PC-3 (cell line): Measurements from ENCODE around the gene CENPW. TPM values are rescaled to one million over a fixed set of nuclear protein-coding genes. Genes with fewer than 3 reads are reported as not detected.

Experiments used
- ATAC-seq: fragments of 200-7000 bp; cut with Tn5 transposase; 2 replicates; pipeline ENCODE4 v1.9.1; 2020; ENCODE audit warnings: mild to moderate bottlenecking, moderate library complexity
- BruUV-seq: library from RNA; stranded (reverse); fragments of 400-500 nt; replicated peaks from 2 replicates; lab custom pipeline; 2021; lab: Mats Ljungman, UMichigan
- CTCF ChIA-PET: fragments of 300-600 bp; sonication (Branson Sonifier 250); formaldehyde crosslinking; loops from one replicate; lab custom pipeline; 2022; ENCODE audit warnings: antibody characterized with exemption; lab: Charles Lee
- POLR2A ChIA-PET: fragments of 300-600 bp; sonication (Branson Sonifier 250); formaldehyde crosslinking; loops from one replicate; lab custom pipeline; 2022; ENCODE audit warnings: antibody characterized with exemption; ENCODE audit not compliant: unreplicated experiment; lab: Charles Lee
- DNase-seq: peaks from one replicate; pipeline ENCODE4 v3.0.0-alpha.2; 2015
- H2AFZ ChIP-seq: fragments of 300-600 bp; sonication (generic); 2 replicates; pipeline ENCODE4 v1.6.0; 2016; ENCODE audit warnings: antibody characterized with exemption, low read length
- H3F3A ChIP-seq: fragments of 300-600 bp; sonication (generic); one replicate; pipeline ENCODE4 v1.6.0; 2017; ENCODE audit warnings: antibody characterized with exemption, low read length, control low read depth, mild to moderate bottlenecking; ENCODE audit not compliant: unreplicated experiment
- H3K27ac ChIP-seq: fragments of 300-600 bp; sonication (generic); 2 replicates; pipeline ENCODE4 v1.5.1; 2016; ENCODE audit warnings: mild to moderate bottlenecking, low read length
- H3K27me3 ChIP-seq: fragments of 300-600 bp; sonication (generic); 2 replicates; pipeline ENCODE4 v1.6.1; 2016; ENCODE audit warnings: low read length, mixed read lengths
- H3K36me3 ChIP-seq: fragments of 300-600 bp; sonication (generic); 2 replicates; pipeline ENCODE4 v1.6.1; 2016; ENCODE audit warnings: low read depth, mixed run types, low read length, mixed read lengths
- H3K4me1 ChIP-seq: fragments of 300-600 bp; sonication (generic); 2 replicates; pipeline ENCODE4 v1.5.1; 2016; ENCODE audit warnings: low read length; ENCODE audit not compliant: insufficient read depth
- H3K4me2 ChIP-seq: fragments of 300-600 bp; sonication (generic); 2 replicates; pipeline ENCODE4 v1.6.0; 2016; ENCODE audit warnings: low read length
- H3K4me3 ChIP-seq: fragments of 300-600 bp; sonication (generic); 2 replicates; pipeline ENCODE4 v1.5.1; 2016; ENCODE audit warnings: mild to moderate bottlenecking, low read length, mixed read lengths
- H3K79me2 ChIP-seq: fragments of 300-600 bp; sonication (generic); 2 replicates; pipeline ENCODE4 v1.6.1; 2017; ENCODE audit warnings: low read length, mixed read lengths
- H3K9ac ChIP-seq: fragments of 300-600 bp; sonication (generic); 2 replicates; pipeline ENCODE4 v1.6.0; 2016; ENCODE audit warnings: mild to moderate bottlenecking, low read length
- H3K9me2 ChIP-seq: fragments of 300-600 bp; sonication (generic); replicated peaks from 2 replicates; pipeline ENCODE4 v1.6.1; 2016; ENCODE audit warnings: mixed run types, low read length, mixed read lengths
- H3K9me3 ChIP-seq: fragments of 300-600 bp; sonication (generic); 2 replicates; pipeline ENCODE4 v1.6.1; 2016; ENCODE audit warnings: low read length, mixed read lengths
- H4K20me1 ChIP-seq: fragments of 300-600 bp; sonication (generic); 2 replicates; pipeline ENCODE4 v1.6.1; 2016; ENCODE audit warnings: low read length, mixed read lengths
- CTCF ChIP-seq: fragments of 300-600 bp; sonication (generic); conservative IDR thresholded peaks from 2 replicates; pipeline ENCODE4 v1.5.1; 2017; ENCODE audit warnings: antibody characterized with exemption, low read depth, mild to moderate bottlenecking, low read length
- EZH2 ChIP-seq: fragments of 300-600 bp; sonication (generic); IDR thresholded peaks from one replicate; pipeline ENCODE4 v1.6.1; 2017; ENCODE audit warnings: antibody characterized with exemption, mild to moderate bottlenecking, low read length; ENCODE audit not compliant: unreplicated experiment
- EZH2phosphoT487 ChIP-seq: fragments of 300-600 bp; sonication (generic); IDR thresholded peaks from 2 replicates; pipeline ENCODE4 v1.6.1; 2018; ENCODE audit warnings: mild to moderate bottlenecking, antibody characterized with exemption, low read length, borderline replicate concordance
- intact Hi-C: fragments of 100-400 bp; cut with micrococcal nuclease; formaldehyde crosslinking; loops from 2 replicates; pipeline ENCODE4 v1.9.0; 2023
- total RNA-seq: library from RNA; depleted of rRNA; stranded (reverse); fragments of >200 nt; gene quantifications from 2 replicates; pipeline ENCODE4 v1.2.3, GENCODE V29; 2014

The CENPW gene
- total RNA-seq, 1 experiment from 2014 or later: 33.6 TPM

- H3K9me3 ChIP-seq: no peaks in the 10 kb centered on the region
- DNase-seq: no peak
- H3K36me3 ChIP-seq: no peaks in the 10 kb centered on the region
- no peaks in the 10 kb centered on the region for H3K27me3 ChIP-seq
- no peaks in the 10 kb centered on the region for H3K4me1 ChIP-seq
- no peaks in the 10 kb centered on the region for H3F3A ChIP-seq
- ChIA-PET CTCF (no interaction called here), POLR2A (no interaction called here)
- no peaks in the 10 kb centered on the region for H3K9me2 ChIP-seq
- H4K20me1 ChIP-seq: no peaks in the 10 kb centered on the region
- no peaks in the 10 kb centered on the region for H3K79me2 ChIP-seq
- ATAC-seq: no peak
- no peak for TF ChIP-seq EZH2phosphoT487
- no peak for TF ChIP-seq CTCF
- TF ChIP-seq EZH2: no peak
- intact Hi-C loops: no loop called here
- no TSS peak for BruUV-seq
- no peak overlapping the region for H3K4me2 ChIP-seq
- H2AFZ ChIP-seq: no peak overlapping the region
- no peak overlapping the region for H3K9ac ChIP-seq
- no peak overlapping the region for H3K27ac ChIP-seq
- no peak overlapping the region for H3K4me3 ChIP-seq
Observed at GRCh38 chr6:126356526-126356925, 16.6 kb downstream of the CENPW start.

- no peak overlapping the region for H3K4me2 ChIP-seq
- intact Hi-C loops: no loop called here
- no peaks in the 10 kb centered on the region for H3K9me3 ChIP-seq
- H3K4me3 ChIP-seq: no peak overlapping the region
- H2AFZ ChIP-seq: no peak overlapping the region
- DNase-seq (no peak), ATAC-seq (no peak)
- H3K79me2 ChIP-seq: no peaks in the 10 kb centered on the region
- POLR2A ChIA-PET: no interaction called here
- TF ChIP-seq EZH2: no peak
- TF ChIP-seq EZH2phosphoT487: no peak
- TF ChIP-seq CTCF: no peak
- no peak overlapping the region for H3K9ac ChIP-seq
- H3K27me3 ChIP-seq: no peaks in the 10 kb centered on the region
- no peaks in the 10 kb centered on the region for H3K4me1 ChIP-seq
- no peaks in the 10 kb centered on the region for H3K9me2 ChIP-seq
- H4K20me1 ChIP-seq: no peaks in the 10 kb centered on the region
- H3K27ac ChIP-seq: no peak overlapping the region
- no TSS peak for BruUV-seq
- no peaks in the 10 kb centered on the region for H3K36me3 ChIP-seq
- CTCF ChIA-PET: no interaction called here
- H3F3A ChIP-seq: no peaks in the 10 kb centered on the region
Observed at GRCh38 chr6:126359936-126360537, 20.1 kb downstream of the CENPW start.

GRCh38 chr6:126361832-126362440 lies 22.0 kb downstream of the CENPW start:
- TF ChIP-seq EZH2: no peak
- no peak for TF ChIP-seq CTCF
- no peak for TF ChIP-seq EZH2phosphoT487
- ChIA-PET POLR2A (no interaction called here), CTCF (no interaction called here)
- intact Hi-C loops: loop anchor here (1.0 kb wide), 1 partner anchor 295 kb away; no protein-coding TSS in a partner anchor
- no peaks in the 10 kb centered on the region for H3K4me1 ChIP-seq
- ATAC-seq (no peak), DNase-seq (no peak)
- H3K36me3 ChIP-seq: no peaks in the 10 kb centered on the region
- H3K4me3 ChIP-seq: no peak overlapping the region
- no peak overlapping the region for H3K9ac ChIP-seq
- no peaks in the 10 kb centered on the region for H3K27me3 ChIP-seq
- no peaks in the 10 kb centered on the region for H4K20me1 ChIP-seq
- BruUV-seq: no TSS peak
- no peaks in the 10 kb centered on the region for H3K79me2 ChIP-seq
- H3K9me2 ChIP-seq: no peaks in the 10 kb centered on the region
- no peak overlapping the region for H3K4me2 ChIP-seq
- no peak overlapping the region for H2AFZ ChIP-seq
- H3K27ac ChIP-seq: no peak overlapping the region
- H3K9me3 ChIP-seq: no peaks in the 10 kb centered on the region
- H3F3A ChIP-seq: no peaks in the 10 kb centered on the region
